GM21737 (cell line): ENCODE results near the gene ADGRB3.

ENCODE experiments used
- ATAC-seq: cut with Tn5 transposase; IDR thresholded peaks from one replicate; pipeline ENCODE4 v1.9.1; 2021; ENCODE audit warnings: mild to moderate bottlenecking, moderate library complexity; ENCODE audit not compliant: unreplicated experiment

The ADGRB3 gene

DNA sequence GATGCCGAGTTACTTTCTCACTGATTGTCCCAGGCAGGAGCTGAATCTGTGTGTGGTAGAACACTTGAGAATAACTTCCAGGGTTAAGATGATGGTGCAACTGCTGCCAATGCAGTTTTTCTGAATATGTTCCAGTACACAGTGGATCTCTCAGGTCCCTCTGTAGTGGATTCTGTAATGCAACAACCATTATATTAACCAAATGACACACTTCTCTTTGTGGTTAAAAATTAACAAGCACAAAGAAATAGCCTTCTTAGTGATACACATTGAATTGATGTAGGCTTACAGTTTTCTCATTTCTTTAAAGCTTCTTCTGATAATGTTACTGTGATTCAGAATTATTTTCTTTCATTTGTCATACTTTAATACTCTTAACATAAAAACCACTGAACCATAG, 383.8 kb downstream of the ADGRB3 start:
- ATAC-seq: no peak

GRCh38 chr6:69019832-69020231, 384.8 kb downstream of the ADGRB3 start:
- ATAC-seq: no peak

- no peak for ATAC-seq
These were observed 387.9 kb downstream of the ADGRB3 start for GRCh38 chr6:69022993-69023392.

DNA sequence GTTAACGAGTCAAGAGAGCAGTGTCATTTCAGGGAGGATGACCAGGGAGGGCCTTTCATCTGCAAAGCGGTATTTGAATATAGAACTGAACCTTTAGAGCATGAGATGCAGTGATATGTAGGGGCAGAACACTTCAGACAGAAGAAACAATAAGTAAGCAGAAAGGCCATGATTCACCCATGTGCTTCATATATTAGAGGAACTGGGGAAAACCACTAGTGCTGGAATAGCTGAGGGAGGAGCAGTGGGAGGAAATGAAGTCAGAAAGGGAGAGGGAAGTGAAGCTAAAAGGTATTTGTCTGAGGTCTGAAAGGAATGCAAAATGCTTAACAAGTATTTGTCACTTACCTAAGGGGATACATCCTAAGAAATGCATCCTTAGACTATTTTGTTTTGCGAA, 391.2 kb downstream of the ADGRB3 start:
- ATAC-seq: no peak

- ATAC-seq: no peak
These were observed 391.6 kb downstream of the ADGRB3 start for GRCh38 chr6:69026715-69027114.

GRCh38 chr6:69027861-69028260, 392.8 kb downstream of the ADGRB3 start:
- no peak for ATAC-seq

DNA sequence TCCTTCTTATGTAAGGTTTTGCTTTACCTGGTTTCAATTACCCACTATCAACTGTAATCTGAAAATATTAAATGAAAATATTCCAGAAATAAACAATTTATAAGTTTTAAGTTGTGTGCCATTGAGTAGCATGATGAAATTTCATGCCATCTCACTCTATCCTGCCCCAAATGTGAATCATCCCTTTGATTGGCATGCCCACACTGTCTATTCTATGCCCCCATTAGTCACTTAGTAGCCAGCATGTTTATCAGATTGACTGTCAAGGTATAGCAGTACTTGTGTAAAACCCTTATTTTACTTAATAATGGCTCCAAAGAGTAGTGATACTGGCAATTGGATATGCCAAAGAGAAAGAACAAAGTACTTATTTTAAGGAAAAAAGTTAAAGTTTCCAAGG, 403.8 kb downstream of the ADGRB3 start:
- no peak for ATAC-seq

DNA sequence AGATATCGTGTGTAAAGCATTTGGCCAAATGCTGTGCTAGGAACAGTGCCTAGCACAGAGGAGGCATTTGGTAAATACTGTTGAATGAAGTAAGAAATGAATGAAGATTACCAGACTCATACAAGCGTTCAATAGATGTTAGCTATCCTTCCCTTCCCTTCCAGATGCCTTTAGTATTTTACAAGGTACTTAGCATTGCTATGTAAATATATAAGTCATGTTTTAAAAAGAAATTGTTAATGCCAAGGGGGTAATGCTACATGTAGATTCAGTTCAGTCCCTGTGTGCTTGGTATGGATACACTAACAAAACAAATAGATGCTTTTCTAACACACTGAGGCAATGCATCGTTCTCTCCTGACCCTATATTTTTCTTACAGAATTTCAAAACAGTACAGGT, 407.2 kb downstream of the ADGRB3 start:
- no peak for ATAC-seq

DNA sequence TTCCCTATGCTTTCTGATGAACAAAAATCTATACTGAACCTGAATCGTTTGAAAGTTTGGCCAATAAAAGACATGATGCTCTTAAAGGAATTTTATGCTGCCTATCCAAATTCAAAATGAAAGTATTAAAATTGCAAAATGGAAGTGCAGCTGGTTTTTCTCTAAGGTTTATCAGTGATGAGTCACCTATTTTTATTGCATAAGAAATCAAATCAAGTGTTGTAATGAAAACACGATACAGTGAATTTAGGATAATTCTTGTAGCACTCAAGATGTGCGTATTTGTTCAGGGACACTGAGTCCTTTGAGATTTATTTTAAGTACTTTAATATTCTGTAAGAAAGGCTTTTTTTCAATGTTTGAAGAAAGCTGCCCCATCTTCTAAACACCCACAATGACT, 409.5 kb downstream of the ADGRB3 start:
- ATAC-seq: no peak

DNA sequence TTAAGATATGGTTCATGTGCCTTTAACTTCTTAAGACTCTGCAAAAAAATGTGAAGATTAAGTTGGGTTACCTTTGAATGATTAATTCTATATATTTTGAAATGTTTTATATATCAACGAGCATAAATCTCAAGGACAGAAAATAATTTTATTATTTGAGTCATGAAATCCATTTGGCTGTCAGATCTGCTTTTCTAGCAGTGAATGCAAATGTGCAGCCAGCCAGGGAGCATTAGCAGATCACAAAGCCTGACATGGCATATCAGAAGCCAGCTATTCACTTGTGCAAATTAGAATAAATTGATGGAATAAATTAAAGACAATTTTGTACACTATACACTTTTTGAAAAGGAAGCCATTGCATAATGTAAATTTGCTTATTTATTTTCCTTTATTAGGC, 424.3 kb downstream of the ADGRB3 start:
- ATAC-seq: no peak

DNA sequence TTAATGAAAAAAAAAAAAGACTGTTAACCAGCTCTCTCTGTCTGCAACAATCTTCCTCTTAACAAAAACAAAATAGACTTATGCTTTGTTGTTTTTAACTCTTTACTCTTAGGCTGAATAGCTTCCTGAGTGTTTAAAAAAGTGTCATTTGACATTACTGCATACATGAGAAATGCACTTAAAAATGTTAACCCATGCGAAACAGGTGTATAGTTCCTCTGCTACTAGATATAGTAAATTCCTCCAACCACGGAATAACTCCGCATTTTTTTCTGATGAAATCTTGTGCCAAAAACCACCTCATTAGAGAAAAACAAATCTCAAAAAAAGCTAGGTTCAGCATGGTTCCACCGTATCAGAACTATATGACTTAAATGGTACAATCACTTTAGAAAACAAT, 426.0 kb downstream of the ADGRB3 start:
- no peak for ATAC-seq

GRCh38 chr6:69063401-69063800, 428.3 kb downstream of the ADGRB3 start:
- ATAC-seq: no peak

- no peak for ATAC-seq
These were observed 429.1 kb downstream of the ADGRB3 start for GRCh38 chr6:69064226-69064625.

DNA sequence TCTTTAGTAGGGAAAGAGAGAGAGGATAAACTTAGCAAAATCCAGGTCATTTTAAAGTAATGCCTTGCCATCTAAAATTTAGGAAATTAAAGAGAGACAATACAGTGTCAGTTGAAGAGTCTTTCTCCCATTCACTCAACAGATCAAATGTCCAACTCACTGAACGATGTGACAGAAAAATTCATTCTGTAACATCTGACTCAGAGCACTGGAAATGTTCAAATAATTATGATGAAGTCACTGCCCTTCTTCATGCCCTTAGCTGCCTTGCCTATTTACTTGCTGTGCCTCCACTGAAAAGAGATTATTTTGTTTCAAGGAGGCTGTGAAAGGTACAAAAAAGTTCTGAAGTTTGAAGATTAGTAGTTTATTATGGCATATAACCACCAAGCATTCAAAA, 434.8 kb downstream of the ADGRB3 start:
- ATAC-seq: no peak

- no peak for ATAC-seq
These were observed 437.7 kb downstream of the ADGRB3 start for GRCh38 chr6:69072796-69073195.

- no peak for ATAC-seq
These were observed 449.8 kb downstream of the ADGRB3 start for GRCh38 chr6:69084746-69085335.

DNA sequence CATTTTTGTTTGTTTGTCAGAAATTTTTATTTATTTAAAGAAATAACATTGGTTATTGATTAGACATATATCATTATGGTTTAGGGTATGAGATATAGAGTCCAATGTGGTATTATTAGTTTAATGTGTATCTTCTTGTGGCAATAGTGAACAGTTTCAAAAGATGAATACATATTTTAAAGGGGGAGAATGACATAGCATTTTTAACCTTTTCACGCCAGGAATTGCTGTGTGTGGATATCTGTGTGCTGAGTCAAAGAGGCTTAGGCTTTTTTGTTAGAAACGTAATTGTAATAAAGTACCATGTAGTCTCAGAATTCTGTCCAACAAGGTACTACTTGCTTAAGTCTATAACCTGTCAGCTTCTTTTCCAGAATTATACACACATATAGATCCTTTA, 451.6 kb downstream of the ADGRB3 start:
- no peak for ATAC-seq

- no peak for ATAC-seq
These were observed 454.5 kb downstream of the ADGRB3 start for GRCh38 chr6:69089539-69089938.

GRCh38 chr6:69090132-69090531, 455.1 kb downstream of the ADGRB3 start:
- no peak for ATAC-seq

DNA sequence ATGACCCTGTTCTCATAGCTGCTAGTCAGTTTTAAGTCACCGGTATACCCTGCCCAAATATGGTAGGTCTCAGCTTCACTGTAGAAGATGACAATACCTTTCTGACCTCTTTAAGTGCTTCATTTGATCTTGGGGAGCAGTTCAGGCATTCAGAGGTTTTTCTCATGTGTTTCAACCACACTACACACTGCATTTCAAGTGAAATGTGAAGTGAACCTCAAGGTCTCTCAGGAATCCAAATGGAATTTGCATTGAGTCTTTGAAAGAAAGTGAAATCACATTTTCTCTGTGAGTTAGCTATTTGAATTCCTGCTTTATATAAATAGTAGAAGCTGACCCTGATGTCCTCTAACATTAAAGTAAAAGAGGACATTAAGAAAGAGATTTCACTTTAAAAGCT, 461.6 kb downstream of the ADGRB3 start:
- ATAC-seq: no peak

GRCh38 chr6:69097948-69098347, 462.9 kb downstream of the ADGRB3 start:
- no peak for ATAC-seq

GRCh38 chr6:69098910-69099309, 463.8 kb downstream of the ADGRB3 start:
- ATAC-seq: no peak

- no peak for ATAC-seq
These were observed 465.7 kb downstream of the ADGRB3 start for GRCh38 chr6:69100772-69101171.

- no peak for ATAC-seq
These were observed 467.3 kb downstream of the ADGRB3 start for GRCh38 chr6:69102416-69102815.
